ENCODE data around the gene FBRSL1. TPM values are rescaled to one million over a fixed set of nuclear protein-coding genes. Genes with fewer than 3 reads are reported as not detected.

FBRSL1 gene
- polyA plus RNA-seq, 1 donor from 2014 or later: 6.8 TPM

Other genes with a start within 250 kb of the FBRSL1 start
- 1.5 TPM for gene GALNT9, start 160.6 kb upstream of the FBRSL1 start, polyA plus RNA-seq
- not detected for gene LRCOL1, start 120.4 kb downstream of the FBRSL1 start, polyA plus RNA-seq
- not detected for gene P2RX2, start 128.6 kb downstream of the FBRSL1 start, polyA plus RNA-seq
- 3.4 TPM for gene POLE, start 197.2 kb downstream of the FBRSL1 start, polyA plus RNA-seq
- gene PXMP2, start 197.4 kb downstream of the FBRSL1 start, polyA plus RNA-seq: 6.2 TPM
- 21.4 TPM for gene PGAM5, start 220.7 kb downstream of the FBRSL1 start, polyA plus RNA-seq